Islet of Langerhans (tissue), 1 donor: ENCODE results near the gene NPC1.
"Not testable (repeated sequence)": the region's sequence is repeated elsewhere in the genome, so short reads cannot be mapped to it uniquely, and the experiment has no call there.

Source experiments
- FAIRE-seq: peaks from one replicate; lab custom pipeline; 2011; peaks lifted over from hg19 to GRCh38; lab: Jason Lieb, UNC

The NPC1 gene

GRCh38 chr18:23521271-23521670 is 65.0 kb downstream of the NPC1 start:
- no peak for FAIRE-seq

DNA sequence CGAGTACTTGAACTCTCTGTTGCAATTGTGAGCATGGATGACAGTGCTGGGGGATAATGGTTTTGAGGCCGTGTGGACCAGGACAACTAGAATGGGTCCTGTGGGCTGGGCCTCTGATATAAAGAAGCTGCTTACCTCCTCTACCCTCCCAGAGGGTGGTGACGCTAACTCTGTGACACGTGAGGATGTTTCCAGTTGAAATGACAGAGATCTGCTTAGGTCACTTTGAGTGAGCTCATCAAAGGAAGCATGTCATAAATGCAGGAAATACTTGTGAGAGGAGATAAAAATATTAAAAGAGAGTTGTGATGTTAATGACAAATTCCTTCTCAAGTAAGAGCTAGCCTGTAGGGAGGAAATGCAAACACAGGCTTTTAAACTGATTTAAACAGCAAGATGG is 66.6 kb downstream of the NPC1 start:
- no peak for FAIRE-seq

GRCh38 chr18:23515911-23516546 is 70.3 kb downstream of the NPC1 start:
- peak; percentile 9 for FAIRE-seq

DNA sequence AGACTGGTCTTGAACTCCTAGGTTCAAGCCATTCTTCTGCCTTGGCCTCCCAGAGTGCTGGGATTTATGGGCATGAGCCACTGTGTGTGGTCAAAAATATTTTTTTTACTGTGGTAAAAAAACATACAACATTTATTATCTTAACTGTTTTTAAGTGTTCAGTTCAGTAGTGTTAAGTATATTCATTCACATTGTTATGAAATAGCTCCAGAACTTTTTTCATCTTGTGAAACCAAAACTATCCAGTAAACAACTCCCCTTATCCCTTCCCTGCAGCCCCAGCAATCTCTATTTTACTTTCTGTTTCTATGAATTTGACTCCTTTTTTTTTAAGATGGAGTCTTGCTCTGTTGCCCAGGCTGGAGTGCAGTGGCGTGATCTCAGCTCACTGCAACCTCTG is 73.7 kb downstream of the NPC1 start:
- FAIRE-seq = no peak

DNA sequence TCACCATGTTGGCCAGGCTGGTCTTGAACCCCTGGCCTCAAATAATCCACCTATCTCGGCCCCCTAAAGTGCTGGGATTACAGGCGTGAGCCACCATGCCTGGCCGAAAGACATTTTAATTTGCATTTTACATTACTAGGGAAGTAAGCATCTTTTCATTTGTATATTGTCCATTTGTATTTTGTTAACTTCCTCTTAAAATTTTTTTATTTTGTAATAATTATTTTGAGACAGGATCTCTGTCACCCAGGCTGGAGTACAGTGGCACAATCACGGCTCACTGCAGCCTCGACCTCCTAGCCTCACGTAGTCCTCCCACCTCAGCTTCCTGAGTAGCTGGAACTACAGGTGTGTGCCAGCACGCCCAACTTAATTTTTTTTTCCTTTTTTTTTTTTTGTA is 74.1 kb downstream of the NPC1 start:
- not testable (repeated sequence) for FAIRE-seq

- not testable (repeated sequence) for FAIRE-seq
Measured at GRCh38 chr18:23510923-23511322, 75.4 kb downstream of the NPC1 start.

GRCh38 chr18:23506393-23506792 is 79.9 kb downstream of the NPC1 start:
- FAIRE-seq = no peak

DNA sequence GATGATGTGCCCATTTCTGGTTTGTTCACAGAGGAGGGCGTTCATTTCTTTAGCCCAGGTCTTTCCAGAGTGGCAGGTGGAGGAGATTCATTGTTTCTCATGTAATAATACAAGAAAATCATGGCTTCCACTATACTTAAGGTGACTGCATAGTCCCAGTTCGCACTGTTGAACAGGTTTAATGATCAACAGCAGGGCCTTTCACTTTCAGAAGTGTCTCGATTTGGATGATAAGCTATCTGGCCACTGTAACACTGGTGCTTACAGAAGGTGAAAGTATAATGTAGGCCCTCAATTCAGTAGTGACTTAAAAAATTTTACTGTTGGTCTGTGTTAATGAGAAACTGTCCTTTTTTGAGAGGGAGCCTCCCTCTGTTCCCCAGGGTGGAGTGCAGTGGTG is 81.6 kb downstream of the NPC1 start:
- no peak for FAIRE-seq

GRCh38 chr18:23503963-23504344 is 82.4 kb downstream of the NPC1 start:
- FAIRE-seq = no peak

DNA sequence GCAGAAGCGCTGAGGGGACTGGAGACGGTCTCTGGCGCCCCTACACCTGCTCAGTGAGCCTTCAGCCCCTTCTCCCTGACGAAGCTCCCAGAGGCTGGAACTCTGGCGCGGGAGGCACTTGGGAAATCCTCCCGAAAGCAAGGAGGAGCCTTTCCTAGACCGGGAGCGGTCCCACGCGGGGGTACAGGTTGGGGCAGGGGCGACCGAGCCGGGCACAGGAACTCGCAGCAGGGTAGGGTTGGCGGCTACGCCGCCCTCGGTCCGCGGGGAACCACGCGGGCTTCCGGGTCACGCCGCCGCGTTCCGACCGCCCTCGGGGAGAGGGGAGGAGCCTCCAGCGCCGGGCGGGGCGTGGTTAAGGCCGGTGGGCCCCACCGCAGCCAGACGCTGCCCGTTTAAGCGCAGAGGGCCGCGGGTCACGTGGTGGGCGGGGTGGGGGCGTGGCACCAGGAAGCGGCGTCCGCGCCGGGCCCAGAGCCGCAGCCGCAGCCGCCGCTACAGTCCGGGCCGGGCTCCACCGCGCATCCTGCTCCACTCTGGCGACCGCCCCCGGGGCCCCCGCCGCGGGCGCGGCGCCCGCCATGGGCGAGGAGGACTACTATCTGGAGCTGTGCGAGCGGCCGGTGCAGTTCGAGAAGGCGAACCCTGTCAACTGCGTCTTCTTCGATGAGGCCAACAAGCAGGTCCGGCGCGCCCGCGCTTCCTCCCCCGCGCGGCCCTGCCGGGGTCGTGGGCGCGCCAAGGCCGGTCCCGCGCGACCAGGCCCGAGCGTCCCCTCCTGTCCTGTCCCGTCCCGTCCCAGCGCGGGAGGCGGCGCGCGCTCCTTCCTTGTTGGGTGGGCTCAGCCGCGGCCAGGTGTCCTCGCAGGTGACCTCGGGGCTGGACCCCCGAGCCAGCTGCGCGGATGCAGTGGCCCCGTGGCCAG is 83.0 kb downstream of the NPC1 start, which contains the start of gene RMC1:
Gene RMC1 (plus strand): TSS at position 474 of the 925 bp plus-strand sequence. CDS start 108 bp downstream, at position 582.
- no peak for FAIRE-seq

GRCh38 chr18:23502516-23503037 is 83.7 kb downstream of the NPC1 start:
- no peak for FAIRE-seq

DNA sequence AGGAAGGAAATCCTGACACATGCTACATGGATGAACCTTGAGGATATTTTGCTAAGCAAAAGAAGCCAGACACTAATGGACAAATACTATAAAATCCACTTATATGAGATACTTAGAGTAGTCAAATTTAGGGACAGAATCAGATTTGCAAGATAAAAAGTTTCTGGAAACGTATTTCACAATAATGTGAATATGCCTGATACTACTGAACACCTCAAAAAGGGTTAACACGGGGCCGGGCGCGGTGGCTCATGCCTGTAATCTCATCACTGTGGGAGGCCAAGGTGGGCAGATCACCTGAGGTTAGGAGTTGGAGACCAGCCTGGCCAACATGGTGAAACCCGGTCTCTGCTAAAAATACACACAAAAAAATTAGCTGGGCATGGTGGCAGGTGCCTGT is 84.7 kb downstream of the NPC1 start:
- no peak for FAIRE-seq

DNA sequence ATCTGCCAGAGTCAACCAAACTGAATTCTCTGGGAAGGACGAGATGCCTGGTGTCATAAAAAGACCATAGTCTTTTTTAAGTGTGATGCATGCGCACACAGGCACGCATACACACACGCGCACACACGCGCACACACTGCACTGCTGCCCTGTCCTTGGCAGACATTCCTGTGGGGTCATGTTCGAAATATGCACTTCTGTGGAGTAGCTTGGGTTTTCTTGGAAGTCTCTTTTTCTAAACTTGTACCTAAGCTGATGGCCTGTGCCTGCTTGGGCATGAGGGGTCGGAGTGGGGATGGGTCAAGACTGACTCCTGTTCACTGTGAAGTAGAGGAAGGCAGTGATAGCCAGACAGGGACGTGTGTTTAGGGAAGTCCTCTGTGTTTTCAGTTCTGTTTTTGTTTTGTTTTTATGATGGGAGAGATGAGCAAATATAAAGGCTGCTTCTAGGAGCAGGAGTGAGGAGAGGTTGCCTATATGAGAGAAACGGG is 87.0 kb downstream of the NPC1 start:
- FAIRE-seq = no peak

- FAIRE-seq = no peak
Measured at GRCh38 chr18:23498877-23499276, 87.4 kb downstream of the NPC1 start.

GRCh38 chr18:23498117-23498516 is 88.2 kb downstream of the NPC1 start:
- no peak for FAIRE-seq

- no peak for FAIRE-seq
Measured at GRCh38 chr18:23495723-23496440, 90.4 kb downstream of the NPC1 start.

DNA sequence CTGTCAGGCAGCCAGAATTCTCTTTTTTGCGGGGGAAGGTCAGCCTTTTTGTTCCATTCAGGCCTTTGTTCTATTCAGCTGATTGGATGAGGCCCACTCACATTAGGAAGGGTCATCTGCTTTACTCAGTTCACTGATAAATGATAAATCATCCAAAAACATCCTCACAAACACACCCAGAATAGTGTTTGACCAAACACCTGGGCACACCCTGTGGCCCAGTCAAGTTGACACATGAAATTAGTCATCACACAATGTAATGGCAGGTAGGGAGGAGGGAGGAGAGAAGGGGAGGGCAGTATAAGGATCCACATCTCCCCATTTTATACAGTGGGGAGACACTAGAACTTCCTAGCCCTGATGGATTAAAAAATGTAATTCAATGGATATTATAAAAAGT is 91.3 kb downstream of the NPC1 start:
- no peak for FAIRE-seq

GRCh38 chr18:23493654-23494053 is 92.7 kb downstream of the NPC1 start:
- FAIRE-seq = no peak

DNA sequence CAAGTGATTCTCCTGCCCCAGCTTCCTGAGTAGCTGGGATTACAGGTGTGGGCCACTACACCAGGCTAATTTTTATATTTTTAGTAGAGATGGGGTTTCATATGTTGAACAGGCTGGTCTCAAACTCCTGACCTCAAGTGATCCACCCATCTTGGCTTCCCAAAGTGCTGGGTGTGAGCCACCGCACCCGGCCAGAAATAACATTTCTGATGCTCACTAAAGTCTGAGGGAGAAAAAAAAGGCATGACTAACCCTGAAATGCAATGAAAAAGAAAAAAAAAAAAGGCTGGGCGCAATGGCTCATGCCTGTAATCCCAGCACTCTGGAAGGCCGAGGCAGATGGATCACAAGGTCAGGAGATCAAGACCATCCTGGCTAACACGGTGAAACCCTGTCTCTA is 96.7 kb downstream of the NPC1 start:
- FAIRE-seq = not testable (repeated sequence)

DNA sequence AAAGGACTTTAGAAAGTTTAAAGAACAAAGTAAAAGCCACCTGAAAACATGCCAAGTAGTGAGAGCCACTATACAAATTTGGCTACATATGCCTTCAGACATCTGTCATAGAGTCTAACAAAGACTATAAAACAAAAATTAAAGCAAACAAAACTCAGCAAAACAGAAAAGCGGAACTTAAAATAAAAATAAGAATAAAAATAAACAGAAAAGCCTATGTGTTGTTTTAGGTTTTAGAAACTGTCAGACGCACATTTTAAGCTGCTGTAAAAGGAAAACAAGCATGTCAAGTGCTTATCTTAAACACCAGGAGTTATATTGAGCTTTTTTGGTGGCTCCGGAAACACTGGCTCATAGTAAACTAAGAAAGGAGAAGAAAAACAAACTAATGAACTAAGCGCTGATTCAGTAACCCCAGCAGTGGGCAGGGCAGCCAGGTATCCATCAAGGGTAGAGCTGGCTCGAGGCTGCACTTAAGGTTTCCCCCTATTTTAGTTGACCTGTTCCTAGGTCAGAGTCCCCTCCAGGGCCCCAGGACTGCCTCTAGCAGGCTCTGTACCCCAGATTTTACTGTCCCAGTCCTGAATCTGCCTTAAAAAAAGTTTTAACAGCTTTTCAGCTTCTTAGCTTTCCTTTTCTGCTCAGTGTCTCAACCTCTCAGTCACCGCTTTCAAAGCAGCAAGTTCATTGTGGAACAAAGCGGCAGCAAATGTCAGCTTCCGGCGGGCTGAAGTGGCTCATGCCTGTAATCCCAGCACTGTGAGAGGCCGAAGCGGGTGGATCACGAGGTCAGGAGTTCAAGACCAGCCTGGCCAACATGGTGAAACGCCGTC is 98.4 kb downstream of the NPC1 start:
- no peak for FAIRE-seq

DNA sequence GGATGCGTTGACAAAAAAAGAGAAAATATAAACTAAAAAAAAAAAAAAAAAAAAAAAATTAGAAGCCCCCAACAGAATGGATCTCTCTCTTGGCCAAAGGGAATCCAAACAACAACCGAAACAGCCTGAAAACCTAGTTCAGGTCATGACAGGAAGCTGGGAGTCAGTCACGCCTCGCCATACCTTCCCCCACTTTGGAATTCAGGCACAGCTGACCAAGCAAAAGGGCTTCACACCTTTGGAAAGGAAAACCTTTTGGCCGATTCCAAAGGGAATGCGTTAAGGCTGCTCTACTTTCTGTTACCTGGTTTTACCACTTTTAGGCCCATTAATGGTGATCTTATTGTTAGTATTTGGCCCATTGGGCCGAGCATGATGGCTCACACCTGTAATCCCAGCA is 100.9 kb downstream of the NPC1 start:
- FAIRE-seq = no peak
